NCI-H748 (cell line): ENCODE results near the gene NOP56.
"Not testable (repeated sequence)": the region's sequence is repeated elsewhere in the genome, so short reads cannot be mapped to it uniquely, and the experiment has no call there.

Source experiments
- DNase-seq: peaks from one replicate; lab custom pipeline; 2025; ENCODE audit not compliant: unreplicated experiment; lab: John Stamatoyannopoulos, UW

Gene NOP56

GRCh38 chr20:2682040-2682439 is 29.6 kb downstream of the NOP56 start:
- DNase-seq: not testable (repeated sequence)

DNA sequence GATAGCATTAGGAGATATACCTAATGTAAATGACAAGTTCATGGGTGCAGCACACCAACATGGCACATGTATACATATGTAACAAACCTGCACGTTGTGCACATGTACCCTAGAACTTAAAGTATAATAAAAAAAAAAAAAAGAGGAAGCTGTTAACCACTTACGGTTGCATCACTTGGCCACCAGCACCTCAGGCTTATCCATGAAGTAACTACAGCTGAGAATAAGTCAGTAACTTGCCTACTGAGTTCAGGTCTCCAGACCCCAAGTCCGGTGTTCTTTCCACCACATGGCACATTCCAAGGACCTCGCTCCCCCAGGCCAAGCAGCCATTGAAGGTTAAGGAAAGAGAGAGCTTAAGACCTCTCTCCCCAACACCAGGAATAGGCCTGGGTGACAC is 32.4 kb downstream of the NOP56 start:
- DNase-seq: not testable (repeated sequence)

- DNase-seq: no peak
Observed at GRCh38 chr20:2687514-2687913, 35.1 kb downstream of the NOP56 start.

- peak; percentile 78 for DNase-seq
Observed at GRCh38 chr20:2688041-2688591, 35.7 kb downstream of the NOP56 start.

- DNase-seq: no peak
Observed at GRCh38 chr20:2690213-2690612, 37.8 kb downstream of the NOP56 start.

GRCh38 chr20:2690718-2691117 is 38.3 kb downstream of the NOP56 start:
- DNase-seq: no peak

DNA sequence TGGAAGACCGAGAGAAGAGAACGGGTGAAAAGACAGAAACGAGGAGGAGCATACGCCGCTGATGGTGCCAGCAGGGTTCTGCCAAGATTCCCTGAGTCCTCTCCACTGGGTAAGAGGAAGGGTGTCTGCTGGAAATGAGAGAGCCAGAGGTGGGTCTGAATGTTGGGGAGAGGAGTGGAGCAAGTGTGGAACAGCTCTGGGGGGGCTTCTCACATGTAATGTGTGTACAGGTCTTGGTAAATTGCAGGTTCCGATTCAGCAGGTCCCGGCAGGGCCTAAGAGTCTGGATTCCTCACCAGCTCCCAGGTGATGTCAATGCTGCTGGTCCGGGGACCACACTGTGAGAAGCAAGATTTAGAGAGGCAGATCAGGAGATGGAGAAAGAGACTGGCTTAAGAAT is 38.7 kb downstream of the NOP56 start:
- DNase-seq: no peak

DNA sequence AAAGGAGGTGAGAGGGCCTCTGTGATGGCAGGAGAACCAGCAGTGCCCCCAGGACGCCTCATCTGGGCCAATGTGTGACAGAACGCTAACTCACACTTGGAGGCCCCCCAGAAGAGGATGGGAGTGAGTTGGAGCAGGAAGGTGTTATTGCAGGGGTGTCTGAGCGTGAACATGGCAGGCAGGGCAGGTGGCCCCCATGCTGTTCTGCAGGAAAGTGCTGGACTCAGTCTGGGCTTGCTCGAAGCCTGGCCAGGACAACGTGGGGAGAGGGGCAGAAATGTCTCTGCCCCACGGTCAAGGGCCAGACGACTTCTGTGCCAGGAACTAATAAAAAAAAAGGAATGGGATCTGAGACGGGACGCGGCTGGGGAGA is 39.2 kb downstream of the NOP56 start:
- no peak for DNase-seq

DNA sequence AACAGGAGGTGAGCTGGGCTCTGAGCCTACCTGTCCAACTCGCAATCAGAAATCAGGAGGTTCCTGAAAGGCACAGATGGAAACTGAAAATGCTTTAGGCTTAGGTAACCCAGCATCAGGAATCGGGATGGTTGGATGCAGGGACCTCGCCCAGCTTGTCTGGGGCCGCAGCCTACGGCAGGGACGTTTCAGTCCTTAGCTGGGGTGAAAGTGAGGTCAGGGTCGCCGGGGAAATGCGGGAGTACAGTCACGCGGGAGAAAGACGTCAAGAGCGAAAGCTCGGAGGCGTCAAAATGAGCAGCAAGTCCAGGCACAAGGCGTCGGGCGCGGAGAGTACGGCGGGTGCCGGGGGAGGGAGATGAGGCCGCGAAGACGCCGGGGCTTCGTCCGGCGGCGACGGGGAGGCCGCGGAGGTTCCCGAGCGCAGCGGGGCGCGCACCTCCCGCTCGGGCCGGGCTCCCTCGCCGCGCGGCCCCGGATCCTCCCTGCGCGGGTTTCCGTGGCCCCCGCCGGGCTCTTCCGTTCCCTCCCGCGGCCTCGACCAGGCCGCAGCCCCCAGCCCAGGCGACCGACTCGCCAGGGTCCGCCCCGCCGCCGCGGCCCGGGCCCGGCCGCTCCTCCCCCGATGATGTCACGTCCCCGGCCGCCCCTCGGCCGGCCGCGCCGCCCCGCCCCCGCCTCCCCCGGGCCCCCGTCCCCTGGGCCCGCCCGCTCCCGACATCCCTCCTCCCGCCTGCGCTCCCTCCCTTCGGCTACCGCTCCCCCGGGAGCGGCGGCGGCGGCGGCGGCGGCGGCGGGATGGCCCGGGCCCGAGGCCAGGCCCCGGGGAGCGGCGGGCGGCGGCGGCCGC is 39.8 kb downstream of the NOP56 start, which contains the start of gene EBF4:
Gene EBF4, plus strand, starts transcription at position 745 of the 850 bp plus-strand sequence. CDS start 866 bp downstream, outside the sequence.
- DNase-seq: peak; percentile 72

DNA sequence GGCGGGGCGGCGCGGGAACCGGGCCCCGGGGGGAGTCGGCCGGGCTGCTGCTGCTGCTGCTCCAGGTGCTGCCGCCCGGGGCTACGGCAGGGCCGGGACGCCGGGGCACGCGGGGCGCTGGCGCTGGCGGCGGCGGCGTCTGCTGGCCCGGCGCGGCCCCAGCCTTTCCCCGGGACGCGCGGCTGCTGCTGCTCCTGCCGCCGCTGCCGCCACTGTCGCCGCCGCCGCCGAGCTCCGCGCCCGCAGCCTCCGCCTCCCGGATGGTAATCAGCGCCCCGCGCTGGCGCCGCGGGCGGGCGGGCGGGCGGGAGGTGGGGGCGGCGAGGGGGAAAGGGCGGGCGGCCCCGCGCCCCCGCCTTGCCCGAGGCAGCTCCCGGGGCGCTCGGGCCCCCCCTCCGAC is 40.5 kb downstream of the NOP56 start:
- DNase-seq: peak; percentile 64

DNA sequence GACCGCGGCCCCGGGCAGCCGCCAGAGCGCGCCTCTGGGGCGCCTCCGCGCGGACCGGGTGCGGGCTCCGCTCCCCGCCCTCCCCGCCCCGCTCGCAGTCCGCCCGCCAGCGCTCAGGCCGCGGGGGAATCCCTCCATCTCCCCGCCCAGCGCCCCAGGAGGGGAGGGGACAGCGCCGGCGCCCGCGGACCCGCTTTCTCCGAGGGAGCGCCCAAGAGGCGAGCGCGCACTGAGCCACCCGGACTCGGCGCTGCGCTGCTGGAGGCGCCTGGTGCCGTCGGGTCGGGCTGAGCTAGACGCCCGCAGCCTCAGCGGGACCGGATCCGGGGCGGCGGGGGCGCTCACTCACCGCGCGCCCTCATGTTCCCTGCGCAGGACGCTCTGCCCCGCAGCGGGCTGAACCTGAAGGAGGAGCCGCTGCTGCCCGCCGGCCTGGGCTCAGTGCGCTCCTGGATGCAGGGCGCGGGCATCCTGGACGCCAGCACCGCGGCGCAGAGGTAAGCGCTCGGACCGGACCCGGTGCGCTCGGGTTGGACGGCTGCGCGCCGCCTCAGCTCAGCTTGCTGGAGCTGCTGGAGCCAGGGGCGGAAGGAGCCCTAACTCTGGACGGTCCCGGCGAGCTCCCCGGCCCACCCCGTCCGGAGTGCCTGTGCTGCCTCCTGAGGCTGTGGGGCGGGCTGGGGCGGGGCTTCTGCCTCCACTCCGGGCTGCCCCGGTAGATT is 41.0 kb downstream of the NOP56 start:
- peak; percentile 73 for DNase-seq

- peak; percentile 51 for DNase-seq
Observed at GRCh38 chr20:2694008-2694471, 41.6 kb downstream of the NOP56 start.

DNA sequence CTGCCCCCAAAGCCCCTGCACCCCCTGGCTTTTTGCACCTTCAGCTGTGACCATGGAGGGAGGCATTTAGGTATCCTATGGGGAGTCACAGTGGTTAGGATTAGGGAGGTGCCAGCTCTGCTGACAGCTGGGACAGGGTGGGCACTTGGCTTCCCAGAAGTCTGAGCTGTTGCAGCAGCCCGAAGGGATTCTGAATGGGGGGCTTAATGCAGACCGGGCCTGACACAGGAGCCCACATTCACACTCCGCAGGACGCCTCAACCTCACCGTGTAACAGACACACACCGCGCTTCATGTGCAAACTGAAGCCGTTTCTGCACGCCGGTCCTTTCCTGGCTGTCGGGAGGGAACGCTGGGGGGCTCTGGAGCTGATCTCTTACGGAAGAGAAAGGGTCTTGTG is 42.1 kb downstream of the NOP56 start:
- DNase-seq: no peak

- DNase-seq: no peak
Observed at GRCh38 chr20:2695206-2695983, 43.0 kb downstream of the NOP56 start.

- not testable (repeated sequence) for DNase-seq
Observed at GRCh38 chr20:2695984-2696525, 43.6 kb downstream of the NOP56 start.

GRCh38 chr20:2696646-2697045 is 44.2 kb downstream of the NOP56 start:
- DNase-seq: no peak

GRCh38 chr20:2697768-2698167 is 45.3 kb downstream of the NOP56 start:
- DNase-seq: no peak

GRCh38 chr20:2698186-2698817 is 45.9 kb downstream of the NOP56 start:
- DNase-seq: no peak

DNA sequence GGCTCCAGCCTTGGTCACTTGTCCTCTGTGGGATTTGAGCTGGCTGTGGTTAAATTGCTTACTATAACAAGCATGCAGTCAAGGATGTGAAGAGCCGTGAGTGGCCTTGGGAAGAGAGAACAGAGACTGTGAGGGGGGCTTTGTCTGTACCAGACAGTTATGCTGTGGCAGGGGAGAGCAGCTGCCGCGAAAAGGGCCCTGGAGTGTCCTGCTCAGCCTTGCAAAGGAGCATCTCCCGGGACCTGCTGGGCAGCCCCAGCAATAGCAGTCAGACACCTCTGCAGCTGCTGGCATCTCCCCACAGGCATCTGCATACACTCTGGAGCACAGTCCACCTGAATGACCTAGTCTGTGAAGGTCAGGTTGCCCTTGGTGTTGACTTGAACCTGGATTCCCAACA is 46.5 kb downstream of the NOP56 start:
- no peak for DNase-seq

GRCh38 chr20:2699775-2700413 is 47.5 kb downstream of the NOP56 start:
- DNase-seq: no peak
